GM19397 (cell line): ENCODE measurements around the gene CGAS.
"Not testable (repeated sequence)": the region's sequence is repeated elsewhere in the genome, so short reads cannot be mapped to it uniquely, and the experiment has no call there.

Experiments used
- ATAC-seq: cut with Tn5 transposase; IDR thresholded peaks from one replicate; pipeline ENCODE4 v1.9.1; 2021; ENCODE audit warnings: mild to moderate bottlenecking, moderate library complexity; ENCODE audit not compliant: unreplicated experiment

CGAS gene

DNA sequence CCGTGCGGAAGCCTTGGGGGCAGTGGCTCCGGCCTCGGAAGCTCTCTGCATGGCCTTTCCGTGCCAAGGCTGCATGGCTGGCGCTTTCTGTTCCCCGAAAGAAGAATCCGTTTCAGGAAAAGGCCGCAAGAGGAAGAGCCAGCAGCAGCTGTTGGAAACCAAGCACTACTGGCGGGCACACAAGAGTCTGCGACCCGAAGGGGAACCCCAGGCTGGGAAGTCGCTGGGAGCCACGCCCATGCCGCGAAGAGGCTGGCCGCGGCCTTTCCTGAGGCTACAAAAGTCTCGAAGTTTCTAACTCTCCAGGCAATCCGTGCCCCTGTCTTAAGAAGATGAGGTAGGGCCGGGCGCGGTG, at the start of gene CGAS:
TSS of gene CGAS (minus strand) at position 191 of the 355 bp plus-strand sequence. CDS start at position 75, 116 bp downstream.
- ATAC-seq: peak; percentile 74

DNA sequence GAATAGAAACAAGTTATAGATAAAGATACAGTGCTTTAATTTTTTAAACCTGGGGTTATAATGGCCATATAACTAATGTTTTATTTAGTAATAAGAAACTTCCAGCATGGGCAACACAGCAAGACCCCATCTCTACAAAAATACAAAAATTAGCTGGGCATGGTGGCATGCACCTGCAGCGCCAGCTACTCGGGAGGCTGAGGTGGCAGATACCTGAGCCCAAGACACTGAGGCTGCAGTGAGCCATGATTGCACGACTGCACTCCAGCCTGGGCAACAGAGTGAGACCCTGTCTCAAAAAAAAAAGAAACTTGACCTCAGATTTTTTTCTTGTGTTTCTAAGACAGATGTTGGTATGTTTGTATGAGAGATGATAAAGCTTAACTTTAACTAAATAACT, 45.8 kb upstream of the CGAS start:
- ATAC-seq: no peak

GRCh38 chr6:73491377-73491776, 39.3 kb upstream of the CGAS start:
- no peak for ATAC-seq

DNA sequence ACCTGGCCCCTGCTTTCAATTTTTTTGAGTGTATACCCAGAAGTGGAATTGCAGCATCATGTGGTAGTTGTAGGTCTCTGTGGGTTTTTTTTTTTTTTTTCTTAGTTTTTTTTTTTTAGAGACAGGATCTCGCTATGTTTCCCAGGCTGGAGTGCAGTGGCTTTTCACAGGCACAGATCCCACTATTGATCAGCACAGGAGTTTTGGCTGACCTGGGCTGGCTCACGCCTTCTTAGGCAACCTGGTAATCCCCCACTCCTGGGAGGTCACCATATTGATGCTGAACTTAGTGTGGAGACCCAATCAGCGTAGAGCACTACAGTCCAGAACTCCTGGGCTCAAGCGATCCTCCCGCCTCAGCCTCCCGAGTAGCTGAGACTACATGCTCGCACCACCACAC, 35.4 kb upstream of the CGAS start:
- no peak for ATAC-seq

GRCh38 chr6:73484438-73484837, 32.3 kb upstream of the CGAS start:
- no peak for ATAC-seq

- ATAC-seq: no peak
Measured at GRCh38 chr6:73481969-73482368, 29.9 kb upstream of the CGAS start.

DNA sequence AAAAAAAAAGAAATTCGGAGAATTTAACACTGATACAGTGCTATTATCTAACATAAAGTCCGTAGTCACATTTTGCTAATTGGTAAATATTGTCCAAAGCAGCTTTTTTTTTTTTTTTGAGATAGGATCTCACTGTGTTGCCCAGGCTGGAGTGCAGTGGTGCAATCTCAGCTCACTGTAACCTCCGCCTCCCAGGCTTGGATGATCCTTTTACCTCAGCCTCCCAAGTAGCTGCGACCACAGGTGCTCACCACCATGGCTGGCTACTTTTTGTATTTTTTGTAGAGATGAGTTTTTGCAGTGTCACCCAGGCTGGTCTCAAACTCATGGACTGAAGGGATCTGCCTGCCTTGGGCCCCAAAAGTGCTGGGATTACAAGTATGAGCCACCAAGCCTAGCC, 25.3 kb upstream of the CGAS start:
- ATAC-seq: no peak

GRCh38 chr6:73476723-73477122, 24.6 kb upstream of the CGAS start:
- ATAC-seq: no peak

GRCh38 chr6:73471686-73472290, 19.7 kb upstream of the CGAS start:
- ATAC-seq: peak; percentile 96

DNA sequence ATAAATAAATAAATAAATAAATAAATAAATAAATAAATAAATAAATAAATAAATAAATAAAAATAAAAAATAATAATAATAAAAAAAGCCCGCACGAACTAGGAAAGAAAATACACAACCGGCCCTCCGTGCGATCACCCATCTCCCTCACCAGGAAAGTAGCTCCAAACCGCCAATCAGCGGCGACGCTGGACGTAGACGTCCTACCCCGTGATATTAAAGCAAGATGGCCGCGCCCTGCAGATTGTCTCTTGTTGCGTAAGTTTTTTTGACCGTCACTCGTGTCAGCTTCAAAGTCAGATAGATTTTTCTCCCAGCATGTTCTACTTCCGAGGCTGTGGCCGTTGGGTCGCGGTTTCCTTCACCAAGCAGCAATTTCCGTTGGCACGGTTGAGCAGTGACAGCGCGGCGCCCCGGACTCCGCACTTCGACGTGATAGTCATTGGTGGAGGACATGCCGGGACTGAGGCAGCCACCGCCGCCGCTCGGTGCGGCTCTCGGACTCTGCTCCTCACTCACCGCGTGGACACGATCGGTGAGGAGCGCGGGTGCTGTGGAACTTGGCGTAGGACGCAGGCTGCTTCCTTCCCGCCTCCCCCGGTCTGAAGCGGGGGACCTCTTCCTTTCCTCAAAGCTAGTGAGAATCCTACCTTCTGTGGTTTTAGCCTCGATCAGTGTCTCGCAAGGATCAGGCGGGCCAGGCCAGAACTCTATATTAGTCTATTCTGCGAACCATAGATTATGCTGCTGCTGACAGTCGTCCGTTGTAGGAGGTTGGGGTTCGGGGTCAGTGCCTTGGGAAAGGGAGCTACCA, 9.6 kb upstream of the CGAS start, which contains the start of gene MTO1:
TSS of gene MTO1 (plus strand) at position 201 of the 814 bp plus-strand sequence. CDS start at position 319, 118 bp downstream.
- ATAC-seq: peak; percentile 93

GRCh38 chr6:73460056-73460455, 8.0 kb upstream of the CGAS start:
- ATAC-seq: no peak

GRCh38 chr6:73459474-73459873, 7.4 kb upstream of the CGAS start:
- ATAC-seq: not testable (repeated sequence)

DNA sequence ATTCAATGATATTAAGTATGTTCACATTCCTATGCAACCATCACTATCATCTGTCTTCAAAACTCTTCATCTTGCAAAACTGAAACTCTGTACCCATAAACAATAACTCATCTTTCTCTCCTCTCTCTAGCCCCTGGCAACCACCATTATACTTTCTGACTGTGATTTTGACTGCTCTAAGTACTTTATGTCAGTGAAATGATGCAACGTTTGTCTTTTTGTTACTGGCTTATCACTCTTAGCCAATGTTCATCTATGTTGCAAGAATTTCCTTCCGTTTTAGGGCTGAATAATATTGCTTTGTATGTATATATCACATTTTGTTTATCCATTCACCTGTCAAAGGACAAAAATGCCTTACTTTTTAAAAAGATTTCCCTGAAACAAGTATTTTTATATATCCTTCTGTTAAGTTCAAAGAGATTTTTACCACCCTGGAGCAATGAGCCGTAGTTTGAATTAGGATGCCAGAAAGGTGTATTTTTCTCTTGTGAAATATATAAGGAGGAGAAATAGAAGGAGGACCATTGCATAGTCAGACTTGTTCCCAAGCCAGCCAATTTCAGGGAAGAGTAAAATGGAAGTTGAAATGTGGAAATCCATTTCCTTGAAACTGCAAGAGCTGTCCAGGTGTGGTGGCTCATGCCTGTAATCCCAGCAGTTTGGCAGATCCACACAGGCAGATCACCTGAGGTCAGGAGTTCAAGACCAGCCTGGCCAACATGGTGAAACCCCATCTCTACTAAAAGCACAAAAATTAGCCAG, 4.0 kb upstream of the CGAS start:
- no peak for ATAC-seq

DNA sequence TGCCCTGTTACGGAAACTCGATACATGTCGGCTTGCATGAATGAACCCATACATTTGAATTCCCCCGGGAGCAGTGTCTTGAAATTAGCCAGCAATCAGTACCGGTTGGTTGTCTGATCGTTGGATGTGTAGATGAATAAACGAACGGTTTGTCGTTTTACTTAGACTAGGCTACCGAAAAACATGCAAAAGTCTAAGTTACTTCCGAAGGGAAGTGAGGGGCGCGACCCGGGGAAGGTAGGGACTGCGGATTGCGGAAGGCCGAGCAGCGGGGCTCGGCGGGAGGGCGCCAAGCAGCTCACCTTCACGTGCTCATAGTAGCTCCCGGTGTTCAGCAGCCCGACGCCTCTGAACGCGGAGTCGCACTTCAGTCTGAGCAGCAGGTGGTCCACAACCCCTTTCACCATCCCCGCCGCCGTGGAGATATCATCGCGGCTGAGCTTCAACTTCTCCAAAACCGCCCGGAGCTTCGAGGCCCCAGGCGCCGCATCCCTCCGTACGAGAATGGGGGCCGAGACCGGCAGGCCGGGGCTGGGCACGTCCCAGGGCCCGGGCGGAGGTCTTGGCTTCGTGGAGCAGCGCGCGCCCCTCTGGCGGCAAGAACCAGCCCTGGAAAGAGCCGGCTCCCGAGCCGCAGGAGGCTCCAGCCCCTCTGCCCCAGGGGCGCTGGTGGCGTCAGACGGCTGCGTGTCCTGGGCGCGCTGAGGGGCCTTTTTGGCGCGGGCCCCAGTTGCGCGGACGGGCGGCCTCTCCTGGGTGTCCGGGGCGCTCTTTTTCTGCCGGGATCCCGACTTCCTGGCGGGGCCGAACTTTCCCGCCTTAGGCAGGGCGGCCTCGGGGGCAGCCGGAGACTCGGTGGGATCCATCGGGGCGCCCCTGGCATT, 632 bp downstream of the CGAS start:
- peak; percentile 65 for ATAC-seq

- ATAC-seq: no peak
Measured at GRCh38 chr6:73443555-73443954, 8.5 kb downstream of the CGAS start.

GRCh38 chr6:73435236-73435635, 16.9 kb downstream of the CGAS start:
- no peak for ATAC-seq

- ATAC-seq: no peak
Measured at GRCh38 chr6:73421534-73421933, 30.6 kb downstream of the CGAS start.

GRCh38 chr6:73418081-73418741, 33.9 kb downstream of the CGAS start:
- ATAC-seq: no peak

DNA sequence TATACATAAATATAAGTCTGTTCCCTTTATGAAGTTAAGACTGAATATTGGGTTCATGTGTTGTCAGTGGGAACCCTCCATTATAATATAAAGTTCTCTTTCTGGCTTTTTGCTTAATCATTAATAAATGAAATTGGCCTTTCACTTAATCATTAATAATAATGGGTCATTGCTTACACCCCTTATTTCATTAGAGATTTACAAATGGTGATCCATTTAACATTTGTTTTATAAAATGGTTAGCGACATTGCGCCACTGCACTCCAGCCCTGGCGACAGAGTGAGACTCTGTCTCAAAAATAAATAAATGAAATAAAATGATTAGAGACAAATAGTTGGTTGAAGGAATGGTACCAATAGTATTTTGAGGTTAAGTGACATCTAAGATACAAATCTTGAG, 39.0 kb downstream of the CGAS start:
- no peak for ATAC-seq

DNA sequence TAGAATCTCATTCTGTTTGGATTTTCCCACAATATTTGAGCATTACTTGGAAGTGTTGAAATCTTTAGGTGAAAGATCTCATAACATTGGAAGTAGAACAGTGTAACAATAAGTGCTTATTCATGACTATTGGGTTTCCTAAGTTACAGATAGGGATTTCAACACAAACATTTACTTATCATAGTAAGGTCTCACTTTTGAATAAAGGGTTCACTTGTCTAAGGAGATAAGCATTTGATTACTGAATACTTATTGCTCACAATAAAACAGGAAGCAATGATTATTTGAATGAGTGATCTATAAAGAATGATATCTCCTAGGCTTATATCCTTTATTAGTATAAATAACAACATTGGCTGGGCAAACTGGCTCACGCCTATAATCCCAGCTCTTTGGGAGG, 42.7 kb downstream of the CGAS start:
- ATAC-seq: no peak
